A673 (cell line): ENCODE results near the gene FUCA1. TPM values are rescaled to one million over a fixed set of nuclear protein-coding genes. Genes with fewer than 3 reads are reported as not detected.
"Not testable (repeated sequence)": the region's sequence is repeated elsewhere in the genome, so short reads cannot be mapped to it uniquely, and the experiment has no call there.

Experiments
- BruUV-seq: library from RNA; stranded (reverse); fragments of 400-500 nt; replicated peaks from 2 replicates; lab custom pipeline; 2021; lab: Mats Ljungman, UMichigan
- CTCF ChIA-PET: fragments of 300-600 bp; sonication (Branson Sonifier 250); formaldehyde crosslinking; loops from one replicate; lab custom pipeline; 2022; ENCODE audit warnings: antibody characterized with exemption; lab: Charles Lee
- POLR2A ChIA-PET: fragments of 300-600 bp; sonication (Branson Sonifier 250); formaldehyde crosslinking; loops from one replicate; lab custom pipeline; 2022; ENCODE audit warnings: antibody characterized with exemption; ENCODE audit not compliant: low non-redundant PET; lab: Charles Lee
- DNase-seq: peaks from one replicate; pipeline ENCODE4 v3.0.0-alpha.2; 2015; ENCODE audit warnings: low spot score
- H3K27ac ChIP-seq: fragments of 200-600 bp; sonication (generic); 2 replicates; pipeline ENCODE4 v1.5.1; 2016; ENCODE audit warnings: mixed run types, low read depth, mild to moderate bottlenecking, mixed read lengths, antibody characterized with exemption, low read length; ENCODE audit not compliant: poor library complexity, severe bottlenecking
- H3K27me3 ChIP-seq: fragments of 200-600 bp; sonication (generic); replicated peaks from 2 replicates; pipeline ENCODE4 v1.6.1; 2017; ENCODE audit warnings: mixed run types, low read depth, mild to moderate bottlenecking, mixed read lengths, antibody characterized with exemption, low read length; ENCODE audit not compliant: insufficient read depth, poor library complexity
- H3K36me3 ChIP-seq: fragments of 200-600 bp; sonication (generic); 2 replicates; pipeline ENCODE4 v1.6.1; 2016; ENCODE audit warnings: mixed run types, mild to moderate bottlenecking, mixed read lengths, antibody characterized with exemption, low read length; ENCODE audit not compliant: insufficient read depth, poor library complexity, severe bottlenecking
- H3K4me1 ChIP-seq: fragments of 200-600 bp; sonication (generic); 2 replicates; pipeline ENCODE4 v1.6.1; 2017; ENCODE audit warnings: mixed run types, mild to moderate bottlenecking, mixed read lengths, antibody characterized with exemption, low read length; ENCODE audit not compliant: insufficient read depth, poor library complexity, severe bottlenecking
- H3K4me3 ChIP-seq: fragments of 200-600 bp; sonication (generic); 2 replicates; pipeline ENCODE4 v1.5.1; 2016; ENCODE audit warnings: low read depth, mixed run types, mild to moderate bottlenecking, mixed read lengths, low read length; ENCODE audit not compliant: poor library complexity, severe bottlenecking
- H3K9me3 ChIP-seq: fragments of 200-600 bp; sonication (generic); 2 replicates; pipeline ENCODE4 v1.6.1; 2016; ENCODE audit warnings: mixed run types, low read depth, mild to moderate bottlenecking, mixed read lengths, antibody characterized with exemption, low read length; ENCODE audit not compliant: poor library complexity, severe bottlenecking
- EZH2 ChIP-seq: fragments of 200-600 bp; sonication (generic); IDR thresholded peaks from 2 replicates; pipeline ENCODE4 v1.6.1; 2017; ENCODE audit warnings: borderline replicate concordance, low read depth, mild to moderate bottlenecking, mixed read lengths, antibody characterized with exemption, low read length; ENCODE audit not compliant: poor library complexity, severe bottlenecking
- intact Hi-C: fragments of 100-400 bp; cut with micrococcal nuclease; formaldehyde crosslinking; loops from one replicate; pipeline ENCODE4 v1.10.0; 2022; ENCODE audit not compliant: unreplicated experiment
- total RNA-seq: library from RNA; stranded (reverse); gene quantifications from 2 replicates; pipeline ENCODE4 v1.2.3, GENCODE V29; 2021
- TF ChIP-seq, protein P1 (sequence below): fragments of 300-800, 200-600 bp; sonication (generic); conservative IDR thresholded peaks from 2 replicates; pipeline ENCODE4 v1.5.1; 2017; ENCODE audit warnings: low read depth, mild to moderate bottlenecking, antibody characterized with exemption, low read length, moderate library complexity, mixed read lengths

Gene FUCA1
- total RNA-seq, 1 experiment from 2014 or later = 8.9 TPM

DNA sequence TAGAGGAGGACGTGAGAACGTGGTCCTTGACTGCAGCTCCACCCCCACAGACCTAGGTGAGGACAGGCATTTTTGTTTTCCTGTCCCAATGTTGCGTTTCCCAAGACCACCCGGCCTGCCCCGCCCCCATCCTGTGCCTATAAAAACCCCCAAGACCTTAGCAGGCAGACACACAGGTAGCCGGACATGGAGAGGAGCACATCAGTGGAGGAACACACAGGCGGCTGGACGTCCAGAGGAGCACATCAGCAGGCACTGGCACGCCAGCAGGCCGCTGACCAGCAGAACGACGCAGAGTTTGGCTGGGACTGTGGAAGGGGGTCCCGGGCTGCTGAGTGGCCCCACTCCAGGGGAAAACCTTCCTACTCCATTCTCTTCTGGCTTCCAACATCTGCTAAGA lies 30.2 kb downstream of the FUCA1 start:
- Histone ChIP-seq H3K4me1 (peaks cover 8% of the 10 kb centered on the region), H3K27ac (no peak overlapping the region), H3K4me3 (peak overlapping the region; percentile 37), H3K27me3 (peaks cover 3% of the 10 kb centered on the region), H3K36me3 (no peaks in the 10 kb centered on the region), H3K9me3 (no peaks in the 10 kb centered on the region)
- TF ChIP-seq, protein P1, sequence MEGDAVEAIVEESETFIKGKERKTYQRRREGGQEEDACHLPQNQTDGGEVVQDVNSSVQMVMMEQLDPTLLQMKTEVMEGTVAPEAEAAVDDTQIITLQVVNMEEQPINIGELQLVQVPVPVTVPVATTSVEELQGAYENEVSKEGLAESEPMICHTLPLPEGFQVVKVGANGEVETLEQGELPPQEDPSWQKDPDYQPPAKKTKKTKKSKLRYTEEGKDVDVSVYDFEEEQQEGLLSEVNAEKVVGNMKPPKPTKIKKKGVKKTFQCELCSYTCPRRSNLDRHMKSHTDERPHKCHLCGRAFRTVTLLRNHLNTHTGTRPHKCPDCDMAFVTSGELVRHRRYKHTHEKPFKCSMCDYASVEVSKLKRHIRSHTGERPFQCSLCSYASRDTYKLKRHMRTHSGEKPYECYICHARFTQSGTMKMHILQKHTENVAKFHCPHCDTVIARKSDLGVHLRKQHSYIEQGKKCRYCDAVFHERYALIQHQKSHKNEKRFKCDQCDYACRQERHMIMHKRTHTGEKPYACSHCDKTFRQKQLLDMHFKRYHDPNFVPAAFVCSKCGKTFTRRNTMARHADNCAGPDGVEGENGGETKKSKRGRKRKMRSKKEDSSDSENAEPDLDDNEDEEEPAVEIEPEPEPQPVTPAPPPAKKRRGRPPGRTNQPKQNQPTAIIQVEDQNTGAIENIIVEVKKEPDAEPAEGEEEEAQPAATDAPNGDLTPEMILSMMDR = no peak
- ChIA-PET POLR2A (no interaction called here), CTCF (no interaction called here)
- intact Hi-C loops = no loop called here
- no TSS peak for BruUV-seq
- no peak for DNase-seq

- Histone ChIP-seq H3K27ac (no peak overlapping the region), H3K9me3 (no peaks in the 10 kb centered on the region), H3K4me3 (no peak overlapping the region), H3K4me1 (peaks cover 8% of the 10 kb centered on the region), H3K27me3 (peaks cover 3% of the 10 kb centered on the region), H3K36me3 (no peaks in the 10 kb centered on the region)
- no peak for DNase-seq
- intact Hi-C loops = no loop called here
- BruUV-seq = no TSS peak
- no peak for TF ChIP-seq EZH2
- TF ChIP-seq, protein P1 = no peak
- CTCF ChIA-PET = no interaction called here
- POLR2A ChIA-PET = no interaction called here
These were observed 32.1 kb downstream of the FUCA1 start for GRCh38 chr1:23836037-23836436.

DNA sequence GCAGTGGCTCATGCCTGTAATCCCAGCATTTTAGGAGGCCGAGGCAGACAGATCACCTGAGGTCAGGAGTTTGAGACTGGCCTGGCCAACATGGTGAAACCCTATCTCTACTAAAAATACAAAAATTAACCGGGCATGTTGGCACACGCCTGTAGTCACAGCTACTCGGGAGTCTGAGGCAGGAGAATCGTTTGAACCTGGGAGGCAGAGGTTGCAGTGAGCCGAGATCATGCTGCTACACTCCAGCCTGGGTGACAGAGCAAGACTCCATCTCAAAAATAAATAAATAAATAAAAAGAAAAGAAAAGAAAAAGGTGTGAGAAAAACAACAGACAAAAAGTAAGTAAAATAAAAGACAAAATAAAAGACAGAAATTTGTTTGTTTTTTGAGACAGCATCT lies 33.9 kb downstream of the FUCA1 start:
- H3K4me1 ChIP-seq, intact Hi-C loops, H3K4me3 ChIP-seq, POLR2A ChIA-PET, DNase-seq, CTCF ChIA-PET, H3K27ac ChIP-seq, H3K27me3 ChIP-seq, H3K36me3 ChIP-seq, H3K9me3 ChIP-seq, BruUV-seq: not testable (repeated sequence)

- intact Hi-C loops = no loop called here
- Histone ChIP-seq H3K4me3 (no peak overlapping the region), H3K27ac (no peak overlapping the region), H3K9me3 (no peaks in the 10 kb centered on the region), H3K27me3 (no peaks in the 10 kb centered on the region), H3K36me3 (no peaks in the 10 kb centered on the region), H3K4me1 (peaks cover 12% of the 10 kb centered on the region)
- no TSS peak for BruUV-seq
- DNase-seq = no peak
- CTCF ChIA-PET = no interaction called here
- POLR2A ChIA-PET = no interaction called here
- TF ChIP-seq, protein P1 = no peak
- no peak for TF ChIP-seq EZH2
These were observed 40.4 kb downstream of the FUCA1 start for GRCh38 chr1:23827717-23828116.

DNA sequence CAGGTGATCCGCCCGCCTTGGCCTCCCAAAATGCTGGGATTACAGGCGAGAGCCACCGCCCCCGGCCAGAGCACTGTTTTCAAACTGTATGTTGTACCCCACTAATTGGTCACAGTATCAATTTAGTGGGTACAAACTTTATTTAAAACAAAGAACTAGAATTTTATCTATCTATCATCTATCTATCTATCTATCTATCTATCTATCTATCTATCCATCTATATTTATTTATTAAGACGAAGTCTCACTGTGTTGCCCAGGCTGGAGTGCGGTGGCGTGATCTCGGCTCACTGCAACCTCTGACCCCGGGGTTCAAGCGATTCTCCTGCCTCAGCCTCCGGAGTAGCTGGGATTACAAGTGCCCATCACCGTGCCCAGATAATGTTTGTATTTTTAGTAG lies 41.5 kb downstream of the FUCA1 start:
- intact Hi-C loops, CTCF ChIA-PET, BruUV-seq, H3K27ac ChIP-seq, POLR2A ChIA-PET, H3K27me3 ChIP-seq, H3K36me3 ChIP-seq, H3K9me3 ChIP-seq, DNase-seq, H3K4me3 ChIP-seq: not testable (repeated sequence)
- peaks cover 12% of the 10 kb centered on the region for H3K4me1 ChIP-seq
